HepG2 (cell line): ENCODE results near the gene PIP5K1C. TPM values are rescaled to one million over a fixed set of nuclear protein-coding genes. Genes with fewer than 3 reads are reported as not detected.

Experiments
- ATAC-seq: fragments of 200-7000 bp; cut with Tn5 transposase; 3 replicates; pipeline ENCODE4 v1.9.1; 2020; ENCODE audit warnings: mild to moderate bottlenecking, moderate library complexity
- BruUV-seq: library from RNA; stranded (reverse); fragments of 400-500 nt; replicated peaks from 2 replicates; lab custom pipeline; 2021; lab: Mats Ljungman, UMichigan
- CTCF ChIA-PET: fragments of 300-600 bp; formaldehyde crosslinking; extraction: SDS; loops from one replicate; lab custom pipeline; 2021; ENCODE audit warnings: low total read pairs, inconsistent platforms, low intra/inter-chr PET ratio; lab: Yijun Ruan, JAX
- POLR2A ChIA-PET: fragments of 350-600 bp; sonication (Branson Sonifier 250); formaldehyde crosslinking; loops from one replicate; lab custom pipeline; 2020; ENCODE audit warnings: antibody characterized with exemption, inconsistent platforms; lab: Yijun Ruan, JAX
- DNase-seq: peaks from one replicate; pipeline ENCODE4 v3.0.0-alpha.2; 2015; ENCODE audit warnings: low spot score
- FAIRE-seq: peaks from 3 replicates; lab custom pipeline; 2011; peaks lifted over from hg19 to GRCh38; lab: Jason Lieb, UNC
- H2AFZ ChIP-seq: one replicate; pipeline ENCODE4 v1.6.1; 2011; ENCODE audit warnings: low read length, inconsistent platforms
- H3K27ac ChIP-seq: fragments of 300-600 bp; 3 replicates; pipeline ENCODE4 v1.8.0; 2011; ENCODE audit warnings: mixed run types, mild to moderate bottlenecking, mixed read lengths, low read length, inconsistent platforms; ENCODE audit not compliant: insufficient read depth; ENCODE audit errors: extremely low read length
- H3K27me3 ChIP-seq, 2 experiments: fragments of 200-600 bp in 1 of 2; 2 replicates in 1 of 2; 3 replicates in 1 of 2; pipeline versions ENCODE4 v1.6.0 to v1.8.0; 2011; ENCODE audit warnings: low read length in 2 of 2, mild to moderate bottlenecking in 2 of 2, moderate library complexity in 2 of 2, inconsistent platforms in 1 of 2; ENCODE audit not compliant: insufficient read depth in 2 of 2, control insufficient read depth in 1 of 2
- H3K36me3 ChIP-seq, 2 experiments: fragments of 200-600 bp in 1 of 2; replicated peaks in 1 of 2; 2 replicates in 1 of 2; 3 replicates in 1 of 2; pipeline versions ENCODE4 v1.5.1 to v1.8.0; 2011; ENCODE audit warnings: low read length in 2 of 2, inconsistent platforms in 1 of 2; ENCODE audit not compliant: insufficient read depth in 2 of 2, control insufficient read depth in 1 of 2
- H3K4me1 ChIP-seq: 2 replicates; pipeline ENCODE4 v1.5.1; 2012; ENCODE audit warnings: low read length, inconsistent platforms; ENCODE audit not compliant: insufficient read depth
- H3K4me2 ChIP-seq: 2 replicates; pipeline ENCODE4 v1.6.0; 2011; ENCODE audit warnings: low read depth, low read length, inconsistent platforms
- H3K4me3 ChIP-seq, 3 experiments: fragments of 200-600 bp in 1 of 3; sonication (generic), shearing (Covaris generic) in 1 of 3; replicated peaks in 1 of 3; 2 replicates each; pipeline ENCODE4 v1.5.1; 2011 to 2016; ENCODE audit warnings: low read length in 3 of 3, inconsistent platforms in 2 of 3, low read depth in 2 of 3, mild to moderate bottlenecking in 2 of 3, control low read depth in 1 of 3, mixed read lengths in 1 of 3; ENCODE audit not compliant: insufficient read depth in 1 of 3
- H3K79me2 ChIP-seq: one replicate; pipeline ENCODE4 v1.6.1; 2011; ENCODE audit warnings: low read length, inconsistent platforms; ENCODE audit not compliant: insufficient read depth
- H3K9ac ChIP-seq: 2 replicates; pipeline ENCODE4 v1.6.0; 2011; ENCODE audit warnings: mild to moderate bottlenecking, low read depth, low read length, inconsistent platforms; ENCODE audit not compliant: insufficient read depth
- H3K9me3 ChIP-seq: 2 replicates; pipeline ENCODE4 v1.5.1; 2012; ENCODE audit warnings: mild to moderate bottlenecking, low read length
- H4K20me1 ChIP-seq: 2 replicates; pipeline ENCODE4 v1.6.0; 2011; ENCODE audit warnings: inconsistent platforms, mild to moderate bottlenecking, low read length, moderate library complexity; ENCODE audit not compliant: insufficient read depth
- ARID3A ChIP-seq: IDR thresholded peaks from 2 replicates; pipeline ENCODE4 v1.6.1; 2012; ENCODE audit warnings: low read depth, low read length, improper control_type of control experiment
- KDM5A ChIP-seq: fragments of 200-600 bp; sonication (generic); IDR thresholded peaks from 2 replicates; pipeline ENCODE4 v1.7.0; 2018; ENCODE audit warnings: antibody characterized with exemption, mild to moderate bottlenecking, low read length, borderline replicate concordance
- MBNL3 ChIP-seq: fragments of 250-450 bp; sonication (Bioruptor Pico); conservative IDR thresholded peaks from 2 replicates; pipeline ENCODE4 v1.8.0; 2022; ENCODE audit warnings: mild to moderate bottlenecking, inconsistent platforms
- TOPORS ChIP-seq: sonication (generic); formaldehyde crosslinking; IDR thresholded peaks from 2 replicates; pipeline ENCODE4 v1.8.0; 2023; ENCODE audit warnings: mild to moderate bottlenecking, missing genetic modification reagents
- ZFY ChIP-seq: sonication (generic); formaldehyde crosslinking; IDR thresholded peaks from 2 replicates; pipeline ENCODE4 v1.4.0; 2020; ENCODE audit warnings: missing genetic modification reagents
- ZNF562 ChIP-seq: sonication (generic); formaldehyde crosslinking; IDR thresholded peaks from 2 replicates; pipeline ENCODE4 v1.8.0; 2022; ENCODE audit warnings: missing genetic modification reagents, borderline replicate concordance
- ZNF850 ChIP-seq: sonication (generic); formaldehyde crosslinking; conservative IDR thresholded peaks from 2 replicates; pipeline ENCODE4 v1.9.0; 2021; ENCODE audit warnings: mild to moderate bottlenecking, missing genetic modification reagents
- WGBS: methylation state at CpG from one replicate; pipeline ENCODE4 v1.1.6; 2017; ENCODE audit warnings: low lambda C conversion rate; 5-methylcytosine and 5-hydroxymethylcytosine counted together
- in situ Hi-C: cut with HindIII; loops from 2 replicates; pipeline ENCODE4 v1.10.0; 2017; ENCODE audit warnings: low pct_unique_long_range_greater_than_20kb; ENCODE audit not compliant: extremely low pct_ligation_motif_present
- intact Hi-C: fragments of 100-400 bp; cut with micrococcal nuclease; formaldehyde crosslinking; loops from one replicate; pipeline ENCODE4 v1.10.0; 2022; ENCODE audit not compliant: unreplicated experiment
- polyA plus RNA-seq, 8 experiments: library from polyadenylated mRNA; depleted of rRNA in 3 of 8; stranded (reverse) in 7 of 8; unstranded in 1 of 8; fragments of >200 nt; fragmentation: Illumina TruSeq in 4 of 8; extraction: Trizol in 4 of 8; gene quantifications; 2 replicates each; pipeline versions ENCODE4 v1.2.1 to v1.2.3, GENCODE V29; 2011 to 2016; ENCODE audit warnings: low read depth in 4 of 8, missing spikeins in 1 of 8, mixed read lengths in 1 of 8; ENCODE audit not compliant: insufficient read depth in 1 of 8
- total RNA-seq, 5 experiments: library from RNA; depleted of rRNA; stranded (reverse); fragments of >200 nt; fragmentation: Illumina TruSeq; extraction: Trizol; gene quantifications; 2 replicates each; pipeline ENCODE4 v1.2.3, GENCODE V29; 2016; ENCODE audit warnings: low read depth in 1 of 5
- TF ChIP-seq, protein P1 (sequence below): sonication (generic); formaldehyde crosslinking; IDR thresholded peaks from 2 replicates; pipeline ENCODE4 v1.4.0; 2020; ENCODE audit warnings: missing genetic modification reagents

Gene PIP5K1C
- total and polyA plus RNA-seq, 2 of the 13 experiments (the other 11 are each of a cell fraction or from before 2014, with no cell fraction given), result 3.6 to 4.3 TPM

- no peak for TF ChIP-seq ARID3A
Measured at GRCh38 chr19:3651684-3652083, 48.6 kb downstream of the PIP5K1C start (continued).

- H3K9ac ChIP-seq, result no peak overlapping the region
- POLR2A ChIA-PET, result no interaction called here
- no peaks in the 10 kb centered on the region for H3K4me1 ChIP-seq
- 98% methylated on average over 14 of the region's 16 CpGs for WGBS
- H3K36me3 ChIP-seq, result peaks cover 2 to 4% of the 10 kb centered on the region in 2 experiments; a peak in 3 of 5 replicates
- DNase-seq, result no peak
- TF ChIP-seq TOPORS (CRISPR knock-in tag), result no peak
- no peak for TF ChIP-seq ZNF850
- TF ChIP-seq MBNL3 (CRISPR knock-in tag), result no peak
- TF ChIP-seq ZFY (CRISPR knock-in tag), result no peak
- TF ChIP-seq KDM5A, result no peak
- TF ChIP-seq ZNF562, result no peak
- TF ChIP-seq, protein P1, sequence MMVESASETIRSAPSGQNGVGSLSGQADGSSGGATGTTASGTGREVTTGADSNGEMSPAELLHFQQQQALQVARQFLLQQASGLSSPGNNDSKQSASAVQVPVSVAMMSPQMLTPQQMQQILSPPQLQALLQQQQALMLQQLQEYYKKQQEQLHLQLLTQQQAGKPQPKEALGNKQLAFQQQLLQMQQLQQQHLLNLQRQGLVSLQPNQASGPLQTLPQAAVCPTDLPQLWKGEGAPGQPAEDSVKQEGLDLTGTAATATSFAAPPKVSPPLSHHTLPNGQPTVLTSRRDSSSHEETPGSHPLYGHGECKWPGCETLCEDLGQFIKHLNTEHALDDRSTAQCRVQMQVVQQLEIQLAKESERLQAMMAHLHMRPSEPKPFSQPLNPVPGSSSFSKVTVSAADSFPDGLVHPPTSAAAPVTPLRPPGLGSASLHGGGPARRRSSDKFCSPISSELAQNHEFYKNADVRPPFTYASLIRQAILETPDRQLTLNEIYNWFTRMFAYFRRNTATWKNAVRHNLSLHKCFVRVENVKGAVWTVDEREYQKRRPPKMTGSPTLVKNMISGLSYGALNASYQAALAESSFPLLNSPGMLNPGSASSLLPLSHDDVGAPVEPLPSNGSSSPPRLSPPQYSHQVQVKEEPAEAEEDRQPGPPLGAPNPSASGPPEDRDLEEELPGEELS (CRISPR knock-in tag), result no peak
- no TSS peak for BruUV-seq
- no peak overlapping the region for H3K27ac ChIP-seq
- no peak overlapping the region for H3K4me2 ChIP-seq
- intact Hi-C loops, result no loop called here
- H2AFZ ChIP-seq, result no peak overlapping the region
- no peaks in the 10 kb centered on the region for H4K20me1 ChIP-seq
- H3K4me3 ChIP-seq, result no peak overlapping the region
- ATAC-seq, result no peak
- CTCF ChIA-PET, result no interaction called here
- H3K79me2 ChIP-seq, result no peaks in the 10 kb centered on the region
- no peak for FAIRE-seq
- no peaks in the 10 kb centered on the region for H3K9me3 ChIP-seq
- H3K27me3 ChIP-seq, result no peaks in the 10 kb centered on the region
- in situ Hi-C loops, result no loop called here
Measured at GRCh38 chr19:3649888-3650287, 50.4 kb downstream of the PIP5K1C start.
